ENCODE data around the gene IGFN1.

- TF ChIP-seq CTCF (IDR thresholded peaks at IDR 0.05; ENCODE audit: low read depth, low read length), result no peak
- no peak for TF ChIP-seq POLR2A (IDR thresholded peaks at IDR 0.05; ENCODE audit: extremely low read depth, insufficient read length)
Observed at GRCh38 chr1:201178718-201179117, 11.9 kb upstream of the IGFN1 start.

Data from NB4 (cell line).